GM23338 (cell line): ENCODE data around the gene CELSR3. TPM values are rescaled to one million over a fixed set of nuclear protein-coding genes. Genes with fewer than 3 reads are reported as not detected.

Experiments used
- ATAC-seq: fragments of 200-7000 bp; cut with Tn5 transposase; 3 replicates; pipeline ENCODE4 v1.9.1; 2020
- DNase-seq: peaks from one replicate; pipeline ENCODE4 v3.0.0-alpha.2; 2015; ENCODE audit warnings: low spot score
- H2AFZ ChIP-seq: fragments of 200-600 bp; sonication (generic); 2 replicates; pipeline ENCODE4 v1.8.0; 2016; ENCODE audit warnings: antibody characterized with exemption, mild to moderate bottlenecking, moderate library complexity
- H3F3A ChIP-seq: fragments of 200-600 bp; sonication (generic); replicated peaks from 2 replicates; pipeline ENCODE4 v1.8.0; 2017; ENCODE audit warnings: antibody characterized with exemption, mixed run types, low read depth
- H3K27ac ChIP-seq: fragments of 200-600 bp; sonication (generic); 2 replicates; pipeline ENCODE4 v1.6.1; 2016; ENCODE audit warnings: low read depth
- H3K27me3 ChIP-seq: fragments of 200-600 bp; sonication (generic); 2 replicates; pipeline ENCODE4 v1.8.0; 2016; ENCODE audit warnings: mild to moderate bottlenecking, mixed run types, moderate library complexity; ENCODE audit not compliant: insufficient read depth
- H3K36me3 ChIP-seq: fragments of 200-600 bp; sonication (generic); 2 replicates; pipeline ENCODE4 v1.8.0; 2016; ENCODE audit warnings: mild to moderate bottlenecking; ENCODE audit not compliant: insufficient read depth
- H3K4me1 ChIP-seq: fragments of 200-600 bp; sonication (generic); 2 replicates; pipeline ENCODE4 v1.8.0; 2016; ENCODE audit warnings: mild to moderate bottlenecking, moderate library complexity; ENCODE audit not compliant: insufficient read depth
- H3K4me2 ChIP-seq: fragments of 200-600 bp; sonication (generic); 2 replicates; pipeline ENCODE4 v1.7.1; 2017; ENCODE audit warnings: mixed run types
- H3K4me3 ChIP-seq: fragments of 200-600 bp; sonication (generic); 2 replicates; pipeline ENCODE4 v1.6.1; 2016; ENCODE audit warnings: mixed run types
- H3K79me2 ChIP-seq: fragments of 200-600 bp; sonication (generic); replicated peaks from 2 replicates; pipeline ENCODE4 v1.8.0; 2017; ENCODE audit warnings: mild to moderate bottlenecking; ENCODE audit not compliant: insufficient read depth
- H3K9me2 ChIP-seq: fragments of 200-600 bp; sonication (generic); 2 replicates; pipeline ENCODE4 v1.8.0; 2017; ENCODE audit not compliant: insufficient read depth
- H4K20me1 ChIP-seq: fragments of 200-600 bp; sonication (generic); replicated peaks from 2 replicates; pipeline ENCODE4 v1.8.0; 2017; ENCODE audit warnings: mild to moderate bottlenecking; ENCODE audit not compliant: insufficient read depth
- H3K27ac Mint-ChIP-seq: 2 replicates; pipeline ENCODE4 v1.8.0; 2020; ENCODE audit warnings: inconsistent platforms, mild to moderate bottlenecking, moderate library complexity, mixed read lengths
- H3K27me3 Mint-ChIP-seq: 3 replicates; pipeline ENCODE4 v1.8.0; 2022; ENCODE audit warnings: low read depth, mild to moderate bottlenecking, moderate library complexity, mixed read lengths, inconsistent platforms; ENCODE audit not compliant: insufficient read depth, poor library complexity
- H3K36me3 Mint-ChIP-seq: 3 replicates; pipeline ENCODE4 v1.8.0; 2021; ENCODE audit warnings: low read depth, mild to moderate bottlenecking, inconsistent platforms, moderate library complexity, mixed read lengths
- H3K4me1 Mint-ChIP-seq: 3 replicates; pipeline ENCODE4 v1.8.0; 2020; ENCODE audit warnings: mild to moderate bottlenecking, inconsistent platforms, mixed read lengths
- H3K4me3 Mint-ChIP-seq: 3 replicates; pipeline ENCODE4 v1.8.0; 2021; ENCODE audit warnings: moderate library complexity, mild to moderate bottlenecking, inconsistent platforms, mixed read lengths
- H3K9me3 Mint-ChIP-seq: 3 replicates; pipeline ENCODE4 v1.8.0; 2020; ENCODE audit warnings: moderate library complexity, mild to moderate bottlenecking, inconsistent platforms, mixed read lengths
- EZH2phosphoT487 ChIP-seq: fragments of 200-600 bp; sonication (generic); IDR thresholded peaks from one replicate; pipeline ENCODE4 v1.8.1; 2018; ENCODE audit warnings: antibody characterized with exemption; ENCODE audit not compliant: unreplicated experiment
- JUNB ChIP-seq: IDR thresholded peaks from one replicate; pipeline ENCODE4 v1.6.1; 2016; ENCODE audit warnings: antibody characterized with exemption; ENCODE audit not compliant: unreplicated experiment
- POLR2AphosphoS5 ChIP-seq: IDR thresholded peaks from 2 replicates; pipeline ENCODE4 v1.6.1; 2016; ENCODE audit warnings: antibody characterized with exemption, low read depth
- ZNF114 ChIP-seq: fragments of 250-450 bp; sonication (Bioruptor Pico); IDR thresholded peaks from 2 replicates; pipeline ENCODE4 v1.5.0; 2020; ENCODE audit warnings: mild to moderate bottlenecking, moderate library complexity
- ZNF331 ChIP-seq: fragments of 250-450 bp; sonication (Bioruptor Pico); IDR thresholded peaks from 2 replicates; pipeline ENCODE4 v1.5.0; 2020; ENCODE audit warnings: low read depth, mild to moderate bottlenecking, moderate library complexity
- polyA plus RNA-seq: library from polyadenylated mRNA; unstranded; fragments of >200 nt; fragmentation: Nextera tagmentation; extraction: Ambion mirVana; gene quantifications from 2 replicates; pipeline ENCODE4 v1.2.1, GENCODE V29; 2016
- total RNA-seq: library from RNA; depleted of rRNA; stranded (reverse); fragments of >200 nt; shearing (Covaris generic); gene quantifications from 2 replicates; pipeline ENCODE4 v1.2.3, GENCODE V29; 2014
- TF ChIP-seq, protein P1 (sequence below): fragments of 250-450 bp; sonication (Bioruptor Pico); IDR thresholded peaks from 2 replicates; pipeline ENCODE4 v1.5.0; 2020; ENCODE audit warnings: mild to moderate bottlenecking, moderate library complexity
- TF ChIP-seq, protein P2 (sequence below): IDR thresholded peaks from one replicate; pipeline ENCODE4 v1.6.1; 2018; ENCODE audit warnings: antibody characterized with exemption; ENCODE audit not compliant: unreplicated experiment
- TF ChIP-seq, protein P3 (sequence below), 2 experiments: fragments of 200-600 bp in 1 of 2; sonication (generic) in 1 of 2; conservative IDR thresholded peaks; 2 replicates each; pipeline versions ENCODE4 v1.5.1 to v1.6.1; 2016 to 2017; ENCODE audit warnings: antibody characterized with exemption in 2 of 2, low read depth in 2 of 2, mild to moderate bottlenecking in 2 of 2, moderate library complexity in 1 of 2

The CELSR3 gene
- total and polyA plus RNA-seq, 2 experiments from 2014 or later: 7.5 to 33.3 TPM

DNA sequence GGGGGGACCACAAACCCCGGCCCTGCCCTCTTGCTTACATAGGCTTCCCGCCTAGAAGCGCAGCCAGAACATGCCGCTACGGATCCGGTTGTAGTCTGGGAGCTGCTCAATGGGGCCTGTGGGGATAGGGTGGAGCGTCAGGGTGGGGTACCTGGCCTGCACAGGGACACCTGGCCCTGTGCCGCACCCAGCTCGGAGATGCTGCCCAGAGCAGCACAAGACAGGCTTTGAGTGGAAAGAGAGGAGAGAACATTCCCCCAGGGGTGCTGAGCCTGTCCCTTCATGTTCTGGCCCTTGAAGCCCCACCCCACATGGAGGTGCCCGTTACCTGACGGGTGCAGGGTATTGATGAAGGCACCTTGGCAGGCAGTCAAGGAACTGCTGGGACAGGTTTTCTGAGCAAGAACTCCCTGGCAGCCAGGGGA is 63.6 kb downstream of the CELSR3 start (continued):
- TF ChIP-seq, protein P1, sequence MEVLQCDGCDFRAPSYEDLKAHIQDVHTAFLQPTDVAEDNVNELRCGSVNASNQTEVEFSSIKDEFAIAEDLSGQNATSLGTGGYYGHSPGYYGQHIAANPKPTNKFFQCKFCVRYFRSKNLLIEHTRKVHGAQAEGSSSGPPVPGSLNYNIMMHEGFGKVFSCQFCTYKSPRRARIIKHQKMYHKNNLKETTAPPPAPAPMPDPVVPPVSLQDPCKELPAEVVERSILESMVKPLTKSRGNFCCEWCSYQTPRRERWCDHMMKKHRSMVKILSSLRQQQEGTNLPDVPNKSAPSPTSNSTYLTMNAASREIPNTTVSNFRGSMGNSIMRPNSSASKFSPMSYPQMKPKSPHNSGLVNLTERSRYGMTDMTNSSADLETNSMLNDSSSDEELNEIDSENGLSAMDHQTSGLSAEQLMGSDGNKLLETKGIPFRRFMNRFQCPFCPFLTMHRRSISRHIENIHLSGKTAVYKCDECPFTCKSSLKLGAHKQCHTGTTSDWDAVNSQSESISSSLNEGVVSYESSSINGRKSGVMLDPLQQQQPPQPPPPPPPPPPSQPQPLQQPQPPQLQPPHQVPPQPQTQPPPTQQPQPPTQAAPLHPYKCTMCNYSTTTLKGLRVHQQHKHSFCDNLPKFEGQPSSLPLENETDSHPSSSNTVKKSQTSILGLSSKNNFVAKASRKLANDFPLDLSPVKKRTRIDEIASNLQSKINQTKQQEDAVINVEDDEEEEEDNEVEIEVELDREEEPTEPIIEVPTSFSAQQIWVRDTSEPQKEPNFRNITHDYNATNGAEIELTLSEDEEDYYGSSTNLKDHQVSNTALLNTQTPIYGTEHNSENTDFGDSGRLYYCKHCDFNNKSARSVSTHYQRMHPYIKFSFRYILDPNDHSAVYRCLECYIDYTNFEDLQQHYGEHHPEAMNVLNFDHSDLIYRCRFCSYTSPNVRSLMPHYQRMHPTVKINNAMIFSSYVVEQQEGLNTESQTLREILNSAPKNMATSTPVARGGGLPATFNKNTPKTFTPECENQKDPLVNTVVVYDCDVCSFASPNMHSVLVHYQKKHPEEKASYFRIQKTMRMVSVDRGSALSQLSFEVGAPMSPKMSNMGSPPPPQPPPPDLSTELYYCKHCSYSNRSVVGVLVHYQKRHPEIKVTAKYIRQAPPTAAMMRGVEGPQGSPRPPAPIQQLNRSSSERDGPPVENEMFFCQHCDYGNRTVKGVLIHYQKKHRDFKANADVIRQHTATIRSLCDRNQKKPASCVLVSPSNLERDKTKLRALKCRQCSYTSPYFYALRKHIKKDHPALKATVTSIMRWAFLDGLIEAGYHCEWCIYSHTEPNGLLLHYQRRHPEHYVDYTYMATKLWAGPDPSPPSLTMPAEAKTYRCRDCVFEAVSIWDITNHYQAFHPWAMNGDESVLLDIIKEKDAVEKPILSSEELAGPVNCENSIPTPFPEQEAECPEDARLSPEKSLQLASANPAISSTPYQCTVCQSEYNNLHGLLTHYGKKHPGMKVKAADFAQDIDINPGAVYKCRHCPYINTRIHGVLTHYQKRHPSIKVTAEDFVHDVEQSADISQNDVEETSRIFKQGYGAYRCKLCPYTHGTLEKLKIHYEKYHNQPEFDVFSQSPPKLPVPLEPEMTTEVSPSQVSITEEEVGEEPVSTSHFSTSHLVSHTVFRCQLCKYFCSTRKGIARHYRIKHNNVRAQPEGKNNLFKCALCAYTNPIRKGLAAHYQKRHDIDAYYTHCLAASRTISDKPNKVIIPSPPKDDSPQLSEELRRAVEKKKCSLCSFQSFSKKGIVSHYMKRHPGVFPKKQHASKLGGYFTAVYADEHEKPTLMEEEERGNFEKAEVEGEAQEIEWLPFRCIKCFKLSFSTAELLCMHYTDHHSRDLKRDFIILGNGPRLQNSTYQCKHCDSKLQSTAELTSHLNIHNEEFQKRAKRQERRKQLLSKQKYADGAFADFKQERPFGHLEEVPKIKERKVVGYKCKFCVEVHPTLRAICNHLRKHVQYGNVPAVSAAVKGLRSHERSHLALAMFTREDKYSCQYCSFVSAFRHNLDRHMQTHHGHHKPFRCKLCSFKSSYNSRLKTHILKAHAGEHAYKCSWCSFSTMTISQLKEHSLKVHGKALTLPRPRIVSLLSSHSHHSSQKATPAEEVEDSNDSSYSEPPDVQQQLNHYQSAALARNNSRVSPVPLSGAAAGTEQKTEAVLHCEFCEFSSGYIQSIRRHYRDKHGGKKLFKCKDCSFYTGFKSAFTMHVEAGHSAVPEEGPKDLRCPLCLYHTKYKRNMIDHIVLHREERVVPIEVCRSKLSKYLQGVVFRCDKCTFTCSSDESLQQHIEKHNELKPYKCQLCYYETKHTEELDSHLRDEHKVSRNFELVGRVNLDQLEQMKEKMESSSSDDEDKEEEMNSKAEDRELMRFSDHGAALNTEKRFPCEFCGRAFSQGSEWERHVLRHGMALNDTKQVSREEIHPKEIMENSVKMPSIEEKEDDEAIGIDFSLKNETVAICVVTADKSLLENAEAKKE (CRISPR knock-in tag): no peak
- TF ChIP-seq, protein P2, sequence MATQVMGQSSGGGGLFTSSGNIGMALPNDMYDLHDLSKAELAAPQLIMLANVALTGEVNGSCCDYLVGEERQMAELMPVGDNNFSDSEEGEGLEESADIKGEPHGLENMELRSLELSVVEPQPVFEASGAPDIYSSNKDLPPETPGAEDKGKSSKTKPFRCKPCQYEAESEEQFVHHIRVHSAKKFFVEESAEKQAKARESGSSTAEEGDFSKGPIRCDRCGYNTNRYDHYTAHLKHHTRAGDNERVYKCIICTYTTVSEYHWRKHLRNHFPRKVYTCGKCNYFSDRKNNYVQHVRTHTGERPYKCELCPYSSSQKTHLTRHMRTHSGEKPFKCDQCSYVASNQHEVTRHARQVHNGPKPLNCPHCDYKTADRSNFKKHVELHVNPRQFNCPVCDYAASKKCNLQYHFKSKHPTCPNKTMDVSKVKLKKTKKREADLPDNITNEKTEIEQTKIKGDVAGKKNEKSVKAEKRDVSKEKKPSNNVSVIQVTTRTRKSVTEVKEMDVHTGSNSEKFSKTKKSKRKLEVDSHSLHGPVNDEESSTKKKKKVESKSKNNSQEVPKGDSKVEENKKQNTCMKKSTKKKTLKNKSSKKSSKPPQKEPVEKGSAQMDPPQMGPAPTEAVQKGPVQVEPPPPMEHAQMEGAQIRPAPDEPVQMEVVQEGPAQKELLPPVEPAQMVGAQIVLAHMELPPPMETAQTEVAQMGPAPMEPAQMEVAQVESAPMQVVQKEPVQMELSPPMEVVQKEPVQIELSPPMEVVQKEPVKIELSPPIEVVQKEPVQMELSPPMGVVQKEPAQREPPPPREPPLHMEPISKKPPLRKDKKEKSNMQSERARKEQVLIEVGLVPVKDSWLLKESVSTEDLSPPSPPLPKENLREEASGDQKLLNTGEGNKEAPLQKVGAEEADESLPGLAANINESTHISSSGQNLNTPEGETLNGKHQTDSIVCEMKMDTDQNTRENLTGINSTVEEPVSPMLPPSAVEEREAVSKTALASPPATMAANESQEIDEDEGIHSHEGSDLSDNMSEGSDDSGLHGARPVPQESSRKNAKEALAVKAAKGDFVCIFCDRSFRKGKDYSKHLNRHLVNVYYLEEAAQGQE: no peak

DNA sequence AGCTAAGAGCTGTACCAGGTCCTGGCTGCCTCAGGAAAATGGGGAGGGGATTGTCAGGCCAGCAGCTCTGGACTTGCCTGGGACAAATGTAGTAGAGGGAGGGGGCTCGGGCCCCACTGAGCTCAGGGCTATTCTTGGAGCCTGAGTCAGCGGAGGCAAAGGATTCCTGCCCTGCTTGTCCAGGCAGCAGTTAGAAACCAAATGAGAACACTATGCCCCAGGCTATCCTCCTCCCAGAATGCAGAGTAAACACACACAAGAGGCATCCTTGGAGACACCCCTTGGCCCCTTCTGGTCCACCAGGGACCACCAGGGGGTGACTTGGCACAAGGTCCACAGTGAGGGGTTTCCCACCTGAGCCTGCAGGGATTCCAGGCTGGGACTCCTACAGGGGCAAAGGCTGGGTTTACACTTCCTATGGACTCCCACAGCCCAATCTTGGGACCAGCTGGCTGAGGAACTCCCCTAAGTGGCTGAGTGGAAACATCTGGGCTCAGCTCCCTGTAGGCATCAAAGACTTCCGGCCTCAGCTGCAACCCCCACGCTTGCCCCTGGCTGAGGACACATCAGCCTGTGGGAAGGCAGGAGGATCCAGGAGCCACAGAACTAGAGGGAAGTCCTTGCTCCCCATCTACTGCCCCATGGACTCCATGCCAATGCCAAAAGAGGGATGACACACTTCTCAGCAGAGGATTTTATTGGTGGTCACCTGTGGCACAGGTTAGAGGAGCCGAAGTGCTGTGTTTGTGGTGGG is 64.2 kb downstream of the CELSR3 start:
- no peaks in the 10 kb centered on the region for H3K9me3 Mint-ChIP-seq
- no peak overlapping the region for H3K4me3 ChIP-seq
- DNase-seq: no peak
- no peaks in the 10 kb centered on the region for H3K79me2 ChIP-seq
- H3K27me3 ChIP-seq: peaks cover 11% of the 10 kb centered on the region; the same call in 1 of the 2 replicates
- peaks cover 12% of the 10 kb centered on the region for H3K4me1 Mint-ChIP-seq
- H3F3A ChIP-seq: 0 out of 2 replicates have a peak, but pooled peaks cover 7% of the 10 kb centered on the region
- no peak overlapping the region for H3K27ac Mint-ChIP-seq
- peaks cover 17% of the 10 kb centered on the region; the same call in 1 of the 2 replicates for H3K4me1 ChIP-seq
- no peak overlapping the region for H3K4me3 Mint-ChIP-seq
- peaks cover 7% of the 10 kb centered on the region for H4K20me1 ChIP-seq
- no peak overlapping the region for H2AFZ ChIP-seq
- H3K36me3 ChIP-seq: peaks cover 10% of the 10 kb centered on the region
- ATAC-seq: no peak
- H3K36me3 Mint-ChIP-seq: peaks cover 56% of the 10 kb centered on the region
- peaks cover 26% of the 10 kb centered on the region for H3K27me3 Mint-ChIP-seq
- H3K27ac ChIP-seq: no peak overlapping the region
- H3K4me2 ChIP-seq: no peak overlapping the region
- no peaks in the 10 kb centered on the region for H3K9me2 ChIP-seq
- TF ChIP-seq JUNB (no peak), EZH2phosphoT487 (no peak), ZNF331 (no peak), ZNF114 (no peak), POLR2AphosphoS5 (no peak)
- TF ChIP-seq, protein P3, sequence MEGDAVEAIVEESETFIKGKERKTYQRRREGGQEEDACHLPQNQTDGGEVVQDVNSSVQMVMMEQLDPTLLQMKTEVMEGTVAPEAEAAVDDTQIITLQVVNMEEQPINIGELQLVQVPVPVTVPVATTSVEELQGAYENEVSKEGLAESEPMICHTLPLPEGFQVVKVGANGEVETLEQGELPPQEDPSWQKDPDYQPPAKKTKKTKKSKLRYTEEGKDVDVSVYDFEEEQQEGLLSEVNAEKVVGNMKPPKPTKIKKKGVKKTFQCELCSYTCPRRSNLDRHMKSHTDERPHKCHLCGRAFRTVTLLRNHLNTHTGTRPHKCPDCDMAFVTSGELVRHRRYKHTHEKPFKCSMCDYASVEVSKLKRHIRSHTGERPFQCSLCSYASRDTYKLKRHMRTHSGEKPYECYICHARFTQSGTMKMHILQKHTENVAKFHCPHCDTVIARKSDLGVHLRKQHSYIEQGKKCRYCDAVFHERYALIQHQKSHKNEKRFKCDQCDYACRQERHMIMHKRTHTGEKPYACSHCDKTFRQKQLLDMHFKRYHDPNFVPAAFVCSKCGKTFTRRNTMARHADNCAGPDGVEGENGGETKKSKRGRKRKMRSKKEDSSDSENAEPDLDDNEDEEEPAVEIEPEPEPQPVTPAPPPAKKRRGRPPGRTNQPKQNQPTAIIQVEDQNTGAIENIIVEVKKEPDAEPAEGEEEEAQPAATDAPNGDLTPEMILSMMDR (conservative IDR thresholded peaks at IDR 0.05; ENCODE audit: low read depth in 2 of 2): no peak
- TF ChIP-seq, protein P2: no peak
